T-cell (primary cell): ENCODE measurements around the gene DGKD. TPM values are rescaled to one million over a fixed set of nuclear protein-coding genes. Genes with fewer than 3 reads are reported as not detected.

Experiments used
- ATAC-seq, 4 experiments: fragments of 200-7000 bp in 3 of 4; fragments of 150-1000 bp in 1 of 4; cut with Tn5 transposase; replicated peaks in 1 of 4; 1 replicate in 3 of 4; 2 replicates in 1 of 4; pipeline ENCODE4 v1.10.0; 2021; ENCODE audit warnings: moderate library complexity in 3 of 4, mild to moderate bottlenecking in 2 of 4, moderate number of reproducible peaks in 1 of 4
- CTCF ChIA-PET, 2 donors: fragments of 300-600 bp; sonication (Branson Sonifier 250); formaldehyde crosslinking; loops; one replicate each; lab custom pipeline; 2022; ENCODE audit warnings: antibody characterized with exemption in 2 of 2; lab: Charles Lee
- POLR2A ChIA-PET, 2 donors: fragments of 300-600 bp; sonication (Branson Sonifier 250); formaldehyde crosslinking; loops; one replicate each; lab custom pipeline; 2022; ENCODE audit warnings: antibody characterized with exemption in 2 of 2; lab: Charles Lee
- DNase-seq, 35 experiments: peaks; one replicate each; pipeline versions ENCODE4 v3.0.0 to v3.0.0-alpha.2; 2013 to 2023
- H3K27ac ChIP-seq: one replicate; pipeline ENCODE4 v1.5.1; 2013; ENCODE audit warnings: low read length
- H3K27me3 ChIP-seq, 2 experiments: replicated peaks in 1 of 2; 1 replicate in 1 of 2; 2 replicates in 1 of 2; pipeline versions ENCODE4 v1.6.1 to v1.7.0; 2013; ENCODE audit warnings: low read length in 1 of 2, mixed read lengths in 1 of 2; ENCODE audit not compliant: control insufficient read depth in 2 of 2, insufficient read depth in 2 of 2; ENCODE audit errors: extremely low read depth in 1 of 2
- H3K36me3 ChIP-seq, 2 donors: 1 replicate in 1 of 2; 2 replicates in 1 of 2; pipeline versions ENCODE4 v1.6.1 to v1.7.0; 2013; ENCODE audit warnings: low read length in 1 of 2; ENCODE audit not compliant: control insufficient read depth in 2 of 2, insufficient read depth in 1 of 2; ENCODE audit errors: extremely low read depth in 1 of 2
- H3K4me1 ChIP-seq, 2 experiments: 1 replicate in 1 of 2; 2 replicates in 1 of 2; pipeline versions ENCODE4 v1.6.1 to v1.7.0; 2013; ENCODE audit warnings: low read length in 2 of 2, mixed read lengths in 1 of 2; ENCODE audit not compliant: insufficient read depth in 2 of 2, control insufficient read depth in 1 of 2; ENCODE audit errors: extremely low read depth in 1 of 2
- H3K4me3 ChIP-seq, 2 donors: 1 replicate in 1 of 2; 2 replicates in 1 of 2; pipeline versions ENCODE4 v1.5.1 to v1.7.0; 2013; ENCODE audit warnings: mild to moderate bottlenecking in 2 of 2, low read length in 1 of 2, moderate library complexity in 1 of 2; ENCODE audit not compliant: control insufficient read depth in 1 of 2; ENCODE audit errors: extremely low read depth in 1 of 2
- H3K9me3 ChIP-seq: 2 replicates; pipeline ENCODE4 v1.7.0; 2013
- H3K27ac Mint-ChIP-seq, 2 donors: one replicate each; pipeline ENCODE4 v1.8.0; 2020 to 2021; ENCODE audit warnings: mild to moderate bottlenecking in 2 of 2, mixed read lengths in 2 of 2
- H3K27me3 Mint-ChIP-seq, 2 donors: one replicate each; pipeline ENCODE4 v1.8.0; 2021 to 2022; ENCODE audit warnings: mixed read lengths in 2 of 2
- H3K36me3 Mint-ChIP-seq: one replicate; pipeline ENCODE4 v1.8.0; 2021; ENCODE audit warnings: mixed read lengths
- H3K4me1 Mint-ChIP-seq, 3 donors: one replicate each; pipeline ENCODE4 v1.8.0; 2020 to 2022; ENCODE audit warnings: mixed read lengths in 3 of 3, mild to moderate bottlenecking in 1 of 3
- H3K4me3 Mint-ChIP-seq, 3 donors: one replicate each; pipeline ENCODE4 v1.8.0; 2020 to 2022; ENCODE audit warnings: mild to moderate bottlenecking in 3 of 3, mixed read lengths in 3 of 3, moderate library complexity in 3 of 3
- H3K9me3 Mint-ChIP-seq, 3 donors: one replicate each; pipeline ENCODE4 v1.8.0; 2020 to 2022; ENCODE audit warnings: mixed read lengths in 3 of 3
- WGBS: methylation state at CpG from one replicate; pipeline ENCODE4 v1.1.5; 2013; ENCODE audit warnings: missing lambda C conversion rate; ENCODE audit not compliant: insufficient coverage; 5-methylcytosine and 5-hydroxymethylcytosine counted together
- total RNA-seq, 35 experiments: library from RNA in 6 of 35; stranded (reverse) in 6 of 35; fragments of 120-200 nt in 1 of 35; gene quantifications; one replicate each; pipeline versions ENCODE4 v1.2.1 to v1.2.4 and lab custom pipeline; 2013 to 2026

The DGKD gene
- total RNA-seq, 5 donors from 2014 or later (not counting 1 experiment from before 2014, with no cell fraction given): 143 to 254 (median 163) TPM

DNA sequence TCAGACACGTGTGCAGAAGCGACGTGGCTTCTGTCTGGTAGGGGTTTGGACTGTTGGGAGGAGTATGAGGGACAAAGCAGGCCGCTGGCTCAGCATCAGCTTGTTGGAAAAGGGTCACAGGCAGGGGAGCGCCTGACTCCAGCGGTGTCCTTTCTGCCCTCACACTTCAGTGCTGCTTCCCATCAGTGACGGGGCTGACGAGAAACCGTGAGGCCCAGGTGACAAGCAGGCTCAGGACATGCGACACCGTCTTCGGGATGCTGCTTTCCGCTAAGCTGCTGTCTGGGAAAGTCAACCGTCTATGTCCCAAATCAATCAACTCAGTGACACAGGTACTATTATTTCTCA lies 121.7 kb downstream of the DGKD start:
- Mint-ChIP-seq H3K27me3 (no peaks in the 10 kb centered on the region), H3K27ac (no peak overlapping the region), H3K4me1 (no peaks in the 10 kb centered on the region), H3K4me3 (no peak overlapping the region), H3K9me3 (peaks cover 0 to 4% (median 0%) of the 10 kb centered on the region in 3 donors), H3K36me3 (peaks cover 25% of the 10 kb centered on the region)
- Histone ChIP-seq H3K36me3 (peaks cover 14 to 32% of the 10 kb centered on the region in 2 donors), H3K9me3 (no peaks in the 10 kb centered on the region), H3K4me3 (no peak overlapping the region), H3K4me1 (no peaks in the 10 kb centered on the region), H3K27ac (no peak overlapping the region), H3K27me3 (no peaks in the 10 kb centered on the region)
- 98% methylated on average over 9 of the region's 14 CpGs for WGBS
- ATAC-seq (no peak), DNase-seq (no peak)
- CTCF ChIA-PET: no interaction called here
- POLR2A ChIA-PET: no interaction called here

GRCh38 chr2:233476651-233477547 lies 122.6 kb downstream of the DGKD start:
- ChIA-PET CTCF (no interaction called here), POLR2A (no interaction called here)
- H3K4me3 Mint-ChIP-seq: no peak overlapping the region
- no peaks in the 10 kb centered on the region for H3K4me1 Mint-ChIP-seq
- WGBS: 95% methylated on average over 41 of the region's 45 CpGs
- H3K27me3 ChIP-seq: no peaks in the 10 kb centered on the region
- ATAC-seq (peak in 1 of 4 experiments; percentile 10), DNase-seq (peak in 1 of 35 experiments; percentile 11)
- no peaks in the 10 kb centered on the region for H3K27me3 Mint-ChIP-seq
- H3K36me3 ChIP-seq: peaks cover 14 to 23% of the 10 kb centered on the region in 2 donors
- no peak overlapping the region for H3K27ac Mint-ChIP-seq
- no peak overlapping the region for H3K27ac ChIP-seq
- H3K4me1 ChIP-seq: no peaks in the 10 kb centered on the region
- no peaks in the 10 kb centered on the region for H3K9me3 ChIP-seq
- H3K9me3 Mint-ChIP-seq: peaks cover 0 to 4% (median 0%) of the 10 kb centered on the region in 3 donors
- H3K36me3 Mint-ChIP-seq: peaks cover 21% of the 10 kb centered on the region
- no peak overlapping the region for H3K4me3 ChIP-seq

- Histone ChIP-seq H3K4me1 (no peaks in the 10 kb centered on the region), H3K9me3 (no peaks in the 10 kb centered on the region), H3K27ac (no peak overlapping the region), H3K27me3 (no peaks in the 10 kb centered on the region), H3K4me3 (no peak overlapping the region), H3K36me3 (peaks cover 7 to 18% of the 10 kb centered on the region in 2 donors)
- Mint-ChIP-seq H3K4me1 (no peaks in the 10 kb centered on the region), H3K4me3 (no peak overlapping the region), H3K27ac (no peak overlapping the region), H3K9me3 (peaks cover 0 to 1% (median 0%) of the 10 kb centered on the region in 3 donors), H3K36me3 (peaks cover 18% of the 10 kb centered on the region), H3K27me3 (no peaks in the 10 kb centered on the region)
- DNase-seq (no peak), ATAC-seq (peak in 1 of 4 experiments; percentile 16)
- WGBS: 96% methylated on average over 25 of the region's 29 CpGs
- ChIA-PET CTCF (no interaction called here), POLR2A (no interaction called here)
Observed at GRCh38 chr2:233477548-233478433, 123.5 kb downstream of the DGKD start.

- ChIA-PET POLR2A (no interaction called here), CTCF (interaction anchor here in 1 of 2 donors (0.5 to 0.6 kb wide), 2 partner anchors 245 to 1918 kb away, joined by 3 read pairs; no protein-coding TSS in a partner anchor)
- Mint-ChIP-seq H3K27ac (no peak overlapping the region), H3K4me1 (no peaks in the 10 kb centered on the region), H3K36me3 (peaks cover 20% of the 10 kb centered on the region), H3K9me3 (no peaks in the 10 kb centered on the region), H3K27me3 (no peaks in the 10 kb centered on the region), H3K4me3 (no peak overlapping the region)
- Histone ChIP-seq H3K27ac (no peak overlapping the region), H3K36me3 (peaks cover 4 to 27% of the 10 kb centered on the region in 2 donors), H3K4me3 (no peak overlapping the region), H3K27me3 (no peaks in the 10 kb centered on the region), H3K9me3 (no peaks in the 10 kb centered on the region), H3K4me1 (no peaks in the 10 kb centered on the region)
- ATAC-seq (no peak), DNase-seq (no peak)
- 89% methylated on average over 22 of the region's 27 CpGs for WGBS
Observed at GRCh38 chr2:233479616-233480489, 125.6 kb downstream of the DGKD start.

DNA sequence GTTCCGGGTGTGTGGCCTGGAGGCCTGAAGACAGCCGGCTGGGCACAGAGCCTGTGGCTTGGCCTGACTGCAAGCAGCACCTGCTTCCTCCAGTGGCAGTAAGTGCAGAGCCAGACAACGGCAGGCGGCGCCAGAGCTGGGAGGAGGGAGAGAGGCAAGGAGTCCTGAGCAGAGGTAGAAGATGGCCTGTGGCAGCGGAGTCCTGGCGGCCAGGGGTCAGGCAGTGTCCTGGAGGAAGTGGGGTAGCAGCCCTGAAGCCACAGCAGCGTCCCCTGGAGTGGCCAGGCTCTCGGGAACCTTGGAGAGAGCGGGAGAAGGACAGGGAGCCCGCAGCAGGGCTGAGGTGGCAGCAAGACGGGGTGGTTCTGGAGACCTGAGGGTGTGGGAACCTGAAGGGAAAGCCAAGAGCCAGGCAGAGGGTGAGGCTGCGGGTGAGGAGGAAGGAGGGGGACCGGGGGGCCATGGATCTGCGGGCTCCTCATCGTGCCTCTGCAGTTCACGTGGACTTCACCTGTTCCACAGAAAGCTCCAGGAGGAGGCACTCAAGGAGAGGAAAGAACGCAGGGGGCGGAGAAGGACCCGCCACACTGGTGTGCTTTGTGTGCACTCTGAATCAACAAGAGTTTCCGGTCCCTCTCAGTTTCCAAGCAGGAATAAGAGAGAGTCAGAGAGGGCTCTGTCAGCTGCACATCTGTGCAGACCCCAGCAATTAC lies 126.4 kb downstream of the DGKD start:
- ChIA-PET POLR2A (no interaction called here), CTCF (no interaction called here)
- Histone ChIP-seq H3K27me3 (no peaks in the 10 kb centered on the region), H3K9me3 (no peaks in the 10 kb centered on the region), H3K36me3 (peaks cover 5 to 29% of the 10 kb centered on the region in 2 donors), H3K27ac (no peak overlapping the region), H3K4me3 (no peak overlapping the region), H3K4me1 (no peaks in the 10 kb centered on the region)
- H3K36me3 Mint-ChIP-seq: peaks cover 28% of the 10 kb centered on the region
- 95% methylated on average over 20 of the region's 21 CpGs for WGBS
- H3K4me3 Mint-ChIP-seq: no peak overlapping the region
- H3K9me3 Mint-ChIP-seq: no peaks in the 10 kb centered on the region
- DNase-seq (peak in 1 of 35 experiments; percentile 4), ATAC-seq (no peak)
- H3K4me1 Mint-ChIP-seq: no peaks in the 10 kb centered on the region
- no peak overlapping the region for H3K27ac Mint-ChIP-seq
- H3K27me3 Mint-ChIP-seq: no peaks in the 10 kb centered on the region
